ENCODE measurements around the gene E2F8.

Gene E2F8

DNA sequence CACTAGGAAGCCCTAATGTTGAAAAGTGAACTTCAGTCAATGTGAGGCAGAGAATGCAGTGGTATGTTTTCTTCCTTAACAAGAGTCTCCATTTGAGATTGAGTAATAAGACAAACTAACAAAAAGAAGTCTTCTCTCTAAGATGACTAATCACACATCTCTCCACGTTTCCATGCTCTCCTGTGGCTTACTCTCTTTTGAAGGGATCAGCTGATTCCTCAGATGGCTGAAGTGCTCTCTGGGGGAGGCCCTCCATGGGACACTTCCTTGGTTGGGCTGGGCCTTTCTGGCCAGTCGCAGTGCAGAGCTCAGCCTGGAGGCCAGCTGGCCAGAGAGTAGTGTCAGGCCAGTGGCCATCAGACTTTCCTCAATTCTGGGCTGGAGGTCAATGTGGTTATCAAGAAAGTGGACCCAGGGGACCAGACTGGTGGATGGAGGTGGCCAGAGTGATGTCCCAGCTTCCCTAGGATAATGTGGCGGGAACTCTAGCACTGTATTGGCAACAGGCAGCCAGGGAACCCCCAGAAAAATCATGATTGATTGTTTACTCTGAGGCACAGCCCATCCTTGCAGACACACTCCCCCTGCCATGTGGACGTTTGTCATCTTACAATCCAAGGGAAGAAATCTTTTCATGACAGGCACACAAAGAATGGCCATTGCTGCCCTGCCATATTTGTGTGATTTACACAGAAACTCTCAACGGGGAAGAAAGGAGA lies 53.5 kb downstream of the E2F8 start:
- no peak for DNase-seq (ENCODE audit: low read depth)

DNA sequence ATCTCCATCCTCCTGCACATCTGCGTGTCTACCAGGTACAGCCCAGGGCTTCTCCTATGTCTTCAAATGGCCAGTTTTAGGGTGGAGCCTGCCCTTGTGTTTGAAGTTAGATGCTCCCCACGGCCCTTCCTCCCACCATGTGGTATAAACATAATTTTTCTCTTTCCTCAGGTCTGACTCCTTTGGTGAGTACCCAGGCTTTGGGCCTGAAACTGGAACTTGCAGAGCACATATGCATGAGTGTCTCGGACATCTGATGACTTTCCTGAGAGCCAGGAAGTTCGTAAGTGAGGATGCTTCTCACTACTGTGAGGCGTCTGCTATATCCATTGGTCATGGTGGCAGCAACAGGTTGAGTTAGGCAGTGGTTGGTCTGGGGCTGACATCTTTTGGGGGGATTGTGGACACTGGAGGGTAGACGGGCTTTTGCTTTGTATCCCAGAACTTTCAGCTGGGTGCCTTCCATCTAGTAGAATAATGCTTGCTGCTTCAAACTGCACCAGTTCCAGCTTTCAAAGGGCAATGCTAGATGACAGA lies 55.2 kb downstream of the E2F8 start:
- no peak for DNase-seq (ENCODE audit: low read depth)

- DNase-seq (ENCODE audit: low read depth) = no peak
Measured at GRCh38 chr11:19185036-19185435, 55.7 kb downstream of the E2F8 start.

- DNase-seq (ENCODE audit: low read depth) = no peak
Measured at GRCh38 chr11:19183646-19184045, 57.1 kb downstream of the E2F8 start.

- DNase-seq (ENCODE audit: low read depth) = no peak
Measured at GRCh38 chr11:19181531-19182261, 59.0 kb downstream of the E2F8 start.

GRCh38 chr11:19176629-19177186 lies 64.0 kb downstream of the E2F8 start:
- DNase-seq (ENCODE audit: low read depth) = no peak

Measured in fibroblast of the conjunctiva (primary cell).